A549 (cell line): ENCODE measurements around the gene CARNS1.

Experiments used
- BHLHE40 ChIP-seq: IDR thresholded peaks from 2 replicates; pipeline ENCODE4 v1.6.1; 2012; ENCODE audit warnings: low read depth, low read length, inconsistent platforms
- CHD2 ChIP-seq: fragments of 150-350 bp; IDR thresholded peaks from 2 replicates; pipeline ENCODE4 v1.6.1; 2014; ENCODE audit warnings: low read length; ENCODE audit not compliant: partially characterized antibody
- EP300 ChIP-seq, 2 experiments: fragments of >200 bp; sonication (Bioruptor Twin); formaldehyde crosslinking; IDR thresholded peaks; 2 replicates in 1 of 2; 3 replicates in 1 of 2; pipeline ENCODE4 v1.6.1; 2016 to 2017
- HOXA7 ChIP-seq: fragments of 250-450 bp; sonication (Bioruptor Pico); IDR thresholded peaks from 2 replicates; pipeline ENCODE4 v1.5.0; 2020; ENCODE audit warnings: mild to moderate bottlenecking, moderate library complexity
- KDM1A ChIP-seq: fragments of 200-600 bp; sonication (generic); IDR thresholded peaks from 2 replicates; pipeline ENCODE4 v1.6.1; 2016; ENCODE audit warnings: low read depth, mild to moderate bottlenecking
- KDM5A ChIP-seq: fragments of 200-600 bp; sonication (generic); IDR thresholded peaks from 2 replicates; pipeline ENCODE4 v1.6.1; 2016; ENCODE audit warnings: antibody characterized with exemption, mild to moderate bottlenecking
- POLR2A ChIP-seq: IDR thresholded peaks from 2 replicates; pipeline ENCODE4 v1.6.1; 2012; ENCODE audit warnings: mild to moderate bottlenecking, low read length
- RFX5 ChIP-seq: fragments of 450-650 bp; IDR thresholded peaks from 2 replicates; pipeline ENCODE4 v1.7.1; 2014; ENCODE audit warnings: antibody characterized with exemption, mild to moderate bottlenecking, moderate library complexity
- TF ChIP-seq, protein P1 (sequence below): IDR thresholded peaks from 2 replicates; pipeline ENCODE4 v1.6.1; 2012; ENCODE audit warnings: low read depth, borderline replicate concordance
- TF ChIP-seq, protein P2 (sequence below): fragments of >200 bp; sonication (Bioruptor Twin); formaldehyde crosslinking; IDR thresholded peaks from 3 replicates; pipeline ENCODE4 v1.5.1; 2016

DNA sequence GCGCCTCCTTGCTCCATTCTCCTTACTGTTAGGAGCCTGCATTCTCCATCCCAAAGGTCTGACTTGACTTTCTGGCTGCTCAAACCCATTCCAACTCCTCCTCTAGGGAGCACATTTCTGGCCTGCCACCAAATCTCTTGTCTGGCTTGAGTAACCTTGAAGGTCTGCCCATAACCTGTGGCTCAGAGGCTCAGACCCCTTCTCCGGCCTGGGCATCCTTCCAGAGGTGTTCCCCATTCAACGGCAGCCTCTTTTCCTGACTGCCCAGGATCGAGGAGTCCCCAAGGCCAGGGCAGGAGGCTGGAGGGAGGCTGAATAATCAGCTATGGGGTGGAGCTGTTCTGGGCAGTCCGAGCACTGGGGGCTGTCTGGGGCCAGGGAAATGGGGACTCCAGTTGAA lies 21.5 kb upstream of the CARNS1 start:
- TF ChIP-seq RFX5, result no peak
- TF ChIP-seq, protein P1, sequence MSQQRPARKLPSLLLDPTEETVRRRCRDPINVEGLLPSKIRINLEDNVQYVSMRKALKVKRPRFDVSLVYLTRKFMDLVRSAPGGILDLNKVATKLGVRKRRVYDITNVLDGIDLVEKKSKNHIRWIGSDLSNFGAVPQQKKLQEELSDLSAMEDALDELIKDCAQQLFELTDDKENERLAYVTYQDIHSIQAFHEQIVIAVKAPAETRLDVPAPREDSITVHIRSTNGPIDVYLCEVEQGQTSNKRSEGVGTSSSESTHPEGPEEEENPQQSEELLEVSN, result no peak
- TF ChIP-seq, protein P2, sequence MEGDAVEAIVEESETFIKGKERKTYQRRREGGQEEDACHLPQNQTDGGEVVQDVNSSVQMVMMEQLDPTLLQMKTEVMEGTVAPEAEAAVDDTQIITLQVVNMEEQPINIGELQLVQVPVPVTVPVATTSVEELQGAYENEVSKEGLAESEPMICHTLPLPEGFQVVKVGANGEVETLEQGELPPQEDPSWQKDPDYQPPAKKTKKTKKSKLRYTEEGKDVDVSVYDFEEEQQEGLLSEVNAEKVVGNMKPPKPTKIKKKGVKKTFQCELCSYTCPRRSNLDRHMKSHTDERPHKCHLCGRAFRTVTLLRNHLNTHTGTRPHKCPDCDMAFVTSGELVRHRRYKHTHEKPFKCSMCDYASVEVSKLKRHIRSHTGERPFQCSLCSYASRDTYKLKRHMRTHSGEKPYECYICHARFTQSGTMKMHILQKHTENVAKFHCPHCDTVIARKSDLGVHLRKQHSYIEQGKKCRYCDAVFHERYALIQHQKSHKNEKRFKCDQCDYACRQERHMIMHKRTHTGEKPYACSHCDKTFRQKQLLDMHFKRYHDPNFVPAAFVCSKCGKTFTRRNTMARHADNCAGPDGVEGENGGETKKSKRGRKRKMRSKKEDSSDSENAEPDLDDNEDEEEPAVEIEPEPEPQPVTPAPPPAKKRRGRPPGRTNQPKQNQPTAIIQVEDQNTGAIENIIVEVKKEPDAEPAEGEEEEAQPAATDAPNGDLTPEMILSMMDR, result no peak
- no peak for TF ChIP-seq CHD2
- TF ChIP-seq KDM1A, result no peak
- TF ChIP-seq POLR2A, result no peak
- no peak for TF ChIP-seq EP300 (IDR thresholded peaks at IDR 0.05)
- no peak for TF ChIP-seq KDM5A
- TF ChIP-seq BHLHE40, result no peak
- no peak for TF ChIP-seq HOXA7 (CRISPR knock-in tag)
